DMS53 treated with DMSO at 0.1 percent for 48 hours (cell line): ENCODE results near the gene PFDN5.
A peak's percentile ranks its signal among the peaks of the same experiment; 100 is the strongest.
"Not testable (repeated sequence)": the region's sequence is repeated elsewhere in the genome, so short reads cannot be mapped to it uniquely, and the experiment has no call there.

Experiments
- DNase-seq: peaks from one replicate; lab custom pipeline; 2025; ENCODE audit not compliant: unreplicated experiment; lab: John Stamatoyannopoulos, UW

Gene PFDN5

GRCh38 chr12:53286448-53286847, 8.9 kb upstream of the PFDN5 start:
- DNase-seq, result no peak

- DNase-seq, result peak; percentile 17
These were observed 7.6 kb upstream of the PFDN5 start for GRCh38 chr12:53287741-53288216.

- DNase-seq, result no peak
These were observed 7.0 kb upstream of the PFDN5 start for GRCh38 chr12:53288322-53288721.

- no peak for DNase-seq
These were observed 5.5 kb upstream of the PFDN5 start for GRCh38 chr12:53289891-53290290.

- no peak for DNase-seq
These were observed 4.7 kb upstream of the PFDN5 start for GRCh38 chr12:53290661-53291060.

GRCh38 chr12:53292426-53292825, 2.9 kb upstream of the PFDN5 start:
- peak; percentile 88 for DNase-seq

GRCh38 chr12:53295891-53296219, 513 bp downstream of the PFDN5 start:
- DNase-seq, result no peak

- DNase-seq, result not testable (repeated sequence)
These were observed 1.8 kb downstream of the PFDN5 start for GRCh38 chr12:53297106-53297505.

GRCh38 chr12:53298164-53298563, 2.8 kb downstream of the PFDN5 start:
- DNase-seq, result no peak

GRCh38 chr12:53299101-53299453, 3.7 kb downstream of the PFDN5 start:
- DNase-seq, result no peak

- DNase-seq, result peak; percentile 82
These were observed 4.3 kb downstream of the PFDN5 start, which contains the start of gene MYG1 for GRCh38 chr12:53299454-53300180. Gene MYG1 (plus strand): TSS chr12:53299695. CDS start chr12:53299738, 43 bp downstream.

GRCh38 chr12:53300187-53300586, 4.8 kb downstream of the PFDN5 start:
- DNase-seq, result no peak

GRCh38 chr12:53302903-53303302, 7.6 kb downstream of the PFDN5 start:
- no peak for DNase-seq

GRCh38 chr12:53306826-53307225, 11.5 kb downstream of the PFDN5 start:
- DNase-seq, result no peak

- no peak for DNase-seq
These were observed 12.9 kb downstream of the PFDN5 start for GRCh38 chr12:53308276-53308675.

GRCh38 chr12:53313996-53314395, 18.7 kb downstream of the PFDN5 start:
- DNase-seq, result no peak

- DNase-seq, result no peak
These were observed 25.2 kb downstream of the PFDN5 start for GRCh38 chr12:53320352-53321195.

GRCh38 chr12:53324113-53324778, 28.9 kb downstream of the PFDN5 start:
- DNase-seq, result no peak

GRCh38 chr12:53324779-53325510, 29.6 kb downstream of the PFDN5 start:
- peak; percentile 82 for DNase-seq

- no peak for DNase-seq
These were observed 30.2 kb downstream of the PFDN5 start for GRCh38 chr12:53325511-53326061.
